ENCODE results near the gene PKHD1. TPM values are rescaled to one million over a fixed set of nuclear protein-coding genes. Genes with fewer than 3 reads are reported as not detected.

PKHD1 gene
- total RNA-seq, 1 experiment from 2014 or later = 0.43 TPM

GRCh38 chr6:52104979-52105378, 17.6 kb upstream of the PKHD1 start:
- no peak for DNase-seq (ENCODE audit: low spot score)
- Histone ChIP-seq H3K27me3 (replicated peaks; ENCODE audit: insufficient read depth, low read depth, low read length, poor library complexity) (no peaks in the 10 kb centered on the region), H3K27ac (ENCODE audit: low read depth, low read length, poor library complexity, severe bottlenecking) (no peak overlapping the region), H3K36me3 (ENCODE audit: insufficient read depth, low read length, poor library complexity, severe bottlenecking) (no peaks in the 10 kb centered on the region), H3K4me1 (ENCODE audit: insufficient read depth, low read length, poor library complexity, severe bottlenecking) (peaks cover 25% of the 10 kb centered on the region), H3K4me3 (ENCODE audit: low read depth, low read length, poor library complexity, severe bottlenecking) (no peak overlapping the region), H3K9me3 (ENCODE audit: low read depth, low read length, poor library complexity, severe bottlenecking) (no peaks in the 10 kb centered on the region)
- intact Hi-C loops (cut with micrococcal nuclease; ENCODE audit: unreplicated experiment) = no loop called here
- POLR2A ChIA-PET (ENCODE audit: low non-redundant PET) = no interaction called here
- CTCF ChIA-PET = no interaction called here
- no TSS peak for BruUV-seq (replicated peaks)
- TF ChIP-seq EZH2 (IDR thresholded peaks at IDR 0.05; ENCODE audit: borderline replicate concordance, low read depth, low read length, poor library complexity, severe bottlenecking) (no peak), CTCF (conservative IDR thresholded peaks at IDR 0.05; ENCODE audit: low read depth, low read length) (0 out of 2 replicates have a peak, but pooled peaks have one; percentile 11)

- no TSS peak for BruUV-seq (replicated peaks)
- no peak for TF ChIP-seq EZH2 (IDR thresholded peaks at IDR 0.05; ENCODE audit: borderline replicate concordance, low read depth, low read length, poor library complexity, severe bottlenecking)
- no peak for TF ChIP-seq CTCF (conservative IDR thresholded peaks at IDR 0.05; ENCODE audit: low read depth, low read length)
- no peak for DNase-seq (ENCODE audit: low spot score)
- Histone ChIP-seq H3K4me1 (ENCODE audit: insufficient read depth, low read length, poor library complexity, severe bottlenecking) (peaks cover 34% of the 10 kb centered on the region), H3K9me3 (ENCODE audit: low read depth, low read length, poor library complexity, severe bottlenecking) (no peaks in the 10 kb centered on the region), H3K4me3 (ENCODE audit: low read depth, low read length, poor library complexity, severe bottlenecking) (no peak overlapping the region), H3K27ac (ENCODE audit: low read depth, low read length, poor library complexity, severe bottlenecking) (no peak overlapping the region), H3K36me3 (ENCODE audit: insufficient read depth, low read length, poor library complexity, severe bottlenecking) (no peaks in the 10 kb centered on the region), H3K27me3 (replicated peaks; ENCODE audit: insufficient read depth, low read depth, low read length, poor library complexity) (no peaks in the 10 kb centered on the region)
- intact Hi-C loops (cut with micrococcal nuclease; ENCODE audit: unreplicated experiment) = no loop called here
- ChIA-PET POLR2A (ENCODE audit: low non-redundant PET) (interaction anchor here (0.6 kb wide), 1 partner anchor 1320 kb away, joined by 3 read pairs; no protein-coding TSS in a partner anchor), CTCF (no interaction called here)
Observed at GRCh38 chr6:52103623-52104022, 16.2 kb upstream of the PKHD1 start.

GRCh38 chr6:52102405-52102804, 15.0 kb upstream of the PKHD1 start:
- ChIA-PET CTCF (no interaction called here), POLR2A (ENCODE audit: low non-redundant PET) (no interaction called here)
- DNase-seq (ENCODE audit: low spot score) = peak; percentile 23
- no peak for TF ChIP-seq EZH2 (IDR thresholded peaks at IDR 0.05; ENCODE audit: borderline replicate concordance, low read depth, low read length, poor library complexity, severe bottlenecking)
- no peak for TF ChIP-seq CTCF (conservative IDR thresholded peaks at IDR 0.05; ENCODE audit: low read depth, low read length)
- no peaks in the 10 kb centered on the region for H3K36me3 ChIP-seq (ENCODE audit: insufficient read depth, low read length, poor library complexity, severe bottlenecking)
- no peaks in the 10 kb centered on the region for H3K27me3 ChIP-seq (replicated peaks; ENCODE audit: insufficient read depth, low read depth, low read length, poor library complexity)
- no TSS peak for BruUV-seq (replicated peaks)
- peaks cover 30% of the 10 kb centered on the region for H3K4me1 ChIP-seq (ENCODE audit: insufficient read depth, low read length, poor library complexity, severe bottlenecking)
- no peak overlapping the region for H3K4me3 ChIP-seq (ENCODE audit: low read depth, low read length, poor library complexity, severe bottlenecking)
- intact Hi-C loops (cut with micrococcal nuclease; ENCODE audit: unreplicated experiment) = no loop called here
- no peak overlapping the region for H3K27ac ChIP-seq (ENCODE audit: low read depth, low read length, poor library complexity, severe bottlenecking)
- no peaks in the 10 kb centered on the region for H3K9me3 ChIP-seq (ENCODE audit: low read depth, low read length, poor library complexity, severe bottlenecking)
